NCI-H82 treated with DMSO at 0.1 percent for 48 hours (cell line): ENCODE results near the gene LRRTM4.

Experiments used
- DNase-seq: peaks from one replicate; lab custom pipeline; 2025; ENCODE audit not compliant: unreplicated experiment; lab: John Stamatoyannopoulos, UW

Gene LRRTM4

DNA sequence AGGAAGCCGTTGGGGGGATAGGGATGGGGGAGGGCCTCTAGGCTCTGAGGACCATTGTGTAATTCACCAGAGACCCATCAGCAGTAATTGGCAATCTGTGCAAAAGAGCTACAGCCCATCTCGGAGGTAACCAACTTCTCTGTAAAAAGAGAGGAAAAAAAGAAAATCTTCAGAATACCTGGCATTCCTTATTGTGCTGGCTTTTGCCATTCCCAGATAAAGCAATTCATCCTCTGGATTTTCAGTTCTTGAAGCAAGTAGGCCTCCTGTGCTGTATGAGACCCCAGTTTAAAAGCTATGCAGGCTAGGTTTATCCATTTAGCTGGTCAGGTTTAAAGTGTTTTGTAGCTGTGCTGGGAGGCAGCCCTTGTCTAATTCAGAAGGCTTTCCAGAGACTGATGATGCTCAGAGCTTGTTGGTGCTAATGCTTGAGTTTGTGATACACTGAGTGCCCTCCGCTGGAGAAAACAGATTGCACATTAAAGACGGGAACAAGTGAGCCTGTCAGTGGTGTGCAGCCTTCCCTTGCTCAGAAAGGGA lies at the start of gene LRRTM4:
Gene LRRTM4, minus strand, starts transcription at position 446 of the 540 bp plus-strand sequence.
- peak; percentile 15 for DNase-seq

DNA sequence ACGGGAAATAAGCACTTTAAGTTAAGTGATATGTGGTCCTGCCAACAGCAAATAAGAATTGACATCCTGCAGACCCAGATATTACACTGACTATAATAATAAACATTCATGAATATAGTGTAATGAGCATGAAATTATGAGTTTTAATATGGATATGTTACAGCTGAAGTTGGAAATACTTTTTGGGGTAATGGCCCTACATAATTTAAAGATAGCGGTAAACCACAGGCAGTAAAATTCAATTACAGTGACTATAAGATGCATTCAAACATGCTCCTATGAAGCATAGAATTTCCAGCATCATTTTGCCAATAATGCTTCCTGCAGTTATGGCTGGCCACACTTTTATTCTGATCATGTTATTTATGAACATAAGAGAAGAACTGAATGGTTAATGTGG lies 49.4 kb upstream of the LRRTM4 start:
- DNase-seq: no peak

DNA sequence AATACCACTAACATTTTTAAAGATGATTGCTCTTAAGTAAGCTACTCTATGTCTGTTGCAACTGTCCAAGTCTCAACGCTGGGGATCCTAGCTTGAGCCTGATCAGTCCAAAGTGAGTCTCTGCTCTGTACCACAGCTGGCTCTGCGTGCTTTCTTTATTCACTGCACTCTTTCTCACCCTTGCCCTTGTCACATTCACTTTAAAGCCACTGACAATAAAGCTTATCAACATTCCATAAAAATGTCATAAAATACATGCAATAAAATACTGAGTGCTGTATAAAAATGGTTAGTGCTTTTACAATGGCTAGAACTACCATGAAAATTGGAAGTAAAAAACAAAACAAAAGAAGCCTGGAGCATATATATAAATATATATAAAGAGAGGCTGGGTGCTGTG lies 45.5 kb upstream of the LRRTM4 start:
- DNase-seq: no peak

DNA sequence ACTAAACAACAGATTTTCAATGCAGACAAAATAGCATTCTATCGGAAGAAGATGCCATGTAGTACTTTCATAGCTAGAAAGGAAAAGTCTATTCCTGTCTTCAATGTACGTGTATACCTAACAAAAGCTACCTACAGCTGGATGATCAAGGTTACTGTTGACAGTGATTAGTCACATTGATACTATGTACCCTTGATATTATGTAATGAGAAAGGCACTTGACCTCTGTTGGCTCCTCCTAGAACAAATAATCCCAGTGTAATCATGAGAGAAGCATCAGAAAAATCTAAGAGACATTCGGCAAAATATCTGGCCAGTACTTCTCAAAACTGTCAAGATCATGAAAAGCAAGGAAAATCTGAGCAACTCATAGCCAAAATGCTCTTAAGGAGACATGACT lies 44.4 kb upstream of the LRRTM4 start:
- DNase-seq: no peak

DNA sequence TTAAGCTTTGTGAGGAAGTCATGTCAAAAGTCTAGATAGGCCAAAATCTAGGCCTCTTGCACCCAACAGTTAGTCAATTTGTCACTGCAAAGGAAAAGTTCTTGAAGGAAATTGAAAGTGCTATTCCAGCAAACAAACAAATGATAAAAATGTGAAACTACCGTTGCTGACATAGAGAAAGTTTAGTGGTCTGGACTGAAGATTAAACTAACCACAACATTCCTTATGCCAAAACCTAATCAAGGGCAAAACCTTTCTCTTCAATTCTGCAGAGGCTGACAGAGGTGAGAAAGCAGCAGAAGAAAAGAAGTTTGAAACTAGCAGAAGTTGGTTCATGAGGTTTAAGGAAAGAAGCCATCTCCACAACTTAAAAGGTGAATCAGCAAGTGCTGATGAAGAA lies 44.0 kb upstream of the LRRTM4 start:
- DNase-seq: no peak

DNA sequence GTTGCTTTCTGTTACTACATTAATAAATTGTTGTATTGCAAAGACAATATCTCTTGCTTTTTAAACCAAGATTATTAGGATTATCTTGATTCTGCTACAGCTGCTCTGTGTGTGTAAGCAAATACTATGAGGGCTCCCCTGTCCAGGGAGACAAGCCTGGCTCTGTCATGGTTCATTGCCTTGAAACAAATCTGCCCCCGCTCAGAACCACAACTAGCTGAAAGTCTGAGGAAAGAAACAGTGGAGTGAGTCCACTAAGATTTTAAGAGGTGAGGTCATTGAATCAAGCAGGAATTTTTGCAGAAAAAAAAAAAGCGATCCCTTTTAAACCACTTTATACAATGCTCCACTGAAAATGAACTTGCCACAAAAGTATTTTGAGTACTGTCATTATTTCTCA lies 30.8 kb upstream of the LRRTM4 start:
- DNase-seq: no peak

DNA sequence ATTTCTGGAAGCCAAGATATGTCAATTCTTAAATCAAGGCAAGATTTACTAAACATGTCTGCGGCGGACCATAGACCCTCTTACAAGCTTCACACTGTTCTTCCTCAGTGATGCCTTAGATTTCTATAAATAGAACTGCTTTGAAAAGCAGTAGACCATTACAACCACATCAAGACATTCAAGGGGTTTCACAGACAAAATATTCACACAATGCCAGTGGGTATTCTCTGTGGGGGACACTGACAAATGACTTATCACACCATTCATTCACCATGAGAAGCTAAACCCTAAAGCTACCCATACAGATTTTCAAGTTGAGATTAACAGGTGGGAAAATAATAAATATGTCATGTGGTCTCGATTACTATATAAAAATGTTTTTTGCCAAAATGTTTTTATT lies 15.9 kb upstream of the LRRTM4 start:
- no peak for DNase-seq

DNA sequence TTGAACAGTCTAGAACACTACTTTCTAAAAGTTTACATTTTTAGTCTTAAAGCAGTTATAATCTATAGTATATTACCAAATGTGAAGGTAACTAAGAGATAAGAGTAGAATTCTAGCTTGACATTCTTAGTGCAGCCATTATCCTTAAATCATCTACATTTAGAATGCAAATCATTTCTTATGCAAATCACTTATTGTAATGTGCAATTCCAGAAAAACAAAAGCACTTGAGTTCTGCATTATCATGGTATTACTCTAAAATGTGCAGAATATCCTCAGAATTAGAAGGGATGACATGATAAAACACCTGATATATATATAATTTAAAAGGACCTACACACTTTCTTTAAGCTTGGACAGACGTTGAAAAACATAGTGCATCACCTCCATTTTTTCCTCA lies 712 bp upstream of the LRRTM4 start:
- DNase-seq: no peak

DNA sequence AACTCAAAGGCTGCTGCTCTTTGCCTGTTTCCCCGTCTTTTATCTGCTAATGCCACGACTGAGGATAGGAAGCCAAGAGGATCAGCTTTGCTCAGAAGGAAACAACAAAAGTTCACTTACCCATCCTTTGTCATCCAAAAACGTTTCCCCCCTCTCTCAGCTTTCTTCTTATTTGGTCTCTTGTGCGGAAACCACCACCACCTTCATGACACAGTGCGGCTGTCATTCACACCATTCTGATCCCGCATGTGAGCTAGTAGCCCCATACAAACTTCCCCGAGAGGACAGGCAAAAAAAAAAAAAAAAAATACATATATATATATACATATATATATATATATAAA lies 656 bp downstream of the LRRTM4 start:
- DNase-seq: no peak

DNA sequence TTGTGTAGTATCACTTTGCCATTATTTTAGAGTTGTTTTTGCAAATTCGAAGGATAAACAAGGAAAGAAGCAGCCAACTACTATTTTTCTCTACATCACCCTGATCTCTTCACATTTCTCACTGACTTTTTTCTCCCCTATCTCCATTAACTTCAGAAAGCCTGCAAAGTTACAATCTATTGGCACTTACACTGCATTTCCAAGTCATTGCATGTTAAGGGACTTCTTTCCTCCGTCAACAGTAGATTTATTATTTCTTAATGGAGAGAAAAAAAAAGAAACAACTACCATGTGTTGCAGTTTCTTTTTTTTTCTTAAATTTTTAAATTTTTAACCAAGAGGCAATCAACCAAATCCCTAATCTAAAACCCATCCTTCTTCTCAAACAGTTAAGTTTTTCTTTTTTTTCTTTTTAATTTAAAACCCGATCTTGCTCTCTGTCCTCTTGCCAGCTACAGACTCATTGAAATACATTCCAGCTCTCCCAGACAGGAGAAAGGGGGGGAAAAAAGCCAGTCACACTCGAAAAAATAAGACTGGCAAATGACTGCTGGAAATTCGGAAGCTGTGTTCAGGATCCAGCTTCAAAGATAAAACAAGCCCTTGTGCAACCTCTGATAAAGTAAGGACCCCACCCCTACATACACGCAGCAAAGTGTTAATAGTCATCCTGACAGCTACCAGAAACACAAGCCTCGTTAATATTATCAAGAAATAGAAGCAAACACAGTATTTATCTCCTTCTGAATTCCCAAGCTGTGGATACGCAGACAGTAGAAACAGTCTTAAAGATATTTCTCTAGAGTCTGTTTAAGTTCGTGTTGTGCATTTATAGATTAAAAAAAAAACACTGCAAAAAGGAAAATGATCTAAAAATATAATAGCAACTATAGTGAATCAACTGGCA lies 1.3 kb downstream of the LRRTM4 start:
- DNase-seq: no peak

DNA sequence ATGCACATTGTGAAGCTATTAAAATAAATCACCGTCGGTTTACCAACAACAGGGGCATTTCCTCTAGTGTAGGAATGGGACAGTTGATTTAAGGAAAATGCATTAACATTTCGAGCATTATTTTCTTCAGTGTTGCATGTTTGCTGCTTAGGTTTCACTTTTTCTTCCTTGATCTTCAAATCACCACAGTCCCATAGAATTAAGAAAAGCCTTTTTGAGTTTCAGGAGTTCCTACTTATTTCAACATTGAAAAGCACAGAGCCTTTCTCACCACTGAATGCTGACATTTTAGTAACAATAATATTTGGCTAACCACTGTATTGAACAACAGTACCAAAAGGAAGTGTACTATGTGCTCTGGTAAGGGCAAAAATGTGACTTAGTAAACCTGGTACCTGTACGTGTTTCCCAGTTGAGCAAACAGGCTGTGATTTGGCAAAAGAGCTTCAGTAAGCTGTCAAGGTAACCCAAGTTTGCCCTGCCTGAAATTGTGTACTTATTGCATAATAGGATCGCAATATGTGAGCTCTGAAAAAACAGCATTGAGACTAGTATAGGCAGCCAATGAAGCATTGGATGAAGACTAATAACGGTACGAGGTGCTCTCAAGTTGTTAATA lies 2.2 kb downstream of the LRRTM4 start:
- no peak for DNase-seq

DNA sequence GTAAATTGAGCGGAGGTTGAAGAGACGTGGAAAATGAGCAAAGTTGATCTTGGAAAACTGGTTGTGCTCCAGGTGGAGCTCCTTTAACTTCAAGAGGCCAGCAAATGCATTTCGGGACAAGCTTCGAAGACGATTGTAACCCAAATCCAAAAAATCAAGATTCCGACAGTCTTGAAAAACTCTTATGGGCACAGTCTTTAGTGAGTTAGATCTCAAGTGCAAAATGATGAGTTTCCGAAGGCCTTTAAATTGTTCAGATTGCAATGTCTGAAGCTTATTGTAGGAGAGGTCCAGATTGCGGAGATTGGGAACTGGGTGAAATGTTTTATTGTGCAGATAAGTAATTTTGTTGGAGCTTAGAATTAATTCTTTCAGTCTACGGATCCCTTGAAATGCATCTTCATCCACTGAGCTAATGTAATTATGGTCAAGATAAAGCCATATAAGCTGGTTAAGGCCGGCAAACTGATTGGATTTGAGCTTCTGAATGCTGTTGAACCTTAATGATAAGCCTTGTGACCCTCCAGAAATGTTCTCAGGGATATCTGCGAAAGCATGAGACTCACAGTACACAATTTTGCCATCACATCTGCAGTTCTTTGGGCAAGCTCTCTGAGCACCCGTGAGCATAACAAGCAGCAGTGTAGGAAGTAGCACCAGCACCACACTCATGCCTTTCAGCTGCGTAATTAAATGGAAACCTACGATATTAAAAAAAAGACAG lies 2.9 kb downstream of the LRRTM4 start:
- peak; percentile 90 for DNase-seq

DNA sequence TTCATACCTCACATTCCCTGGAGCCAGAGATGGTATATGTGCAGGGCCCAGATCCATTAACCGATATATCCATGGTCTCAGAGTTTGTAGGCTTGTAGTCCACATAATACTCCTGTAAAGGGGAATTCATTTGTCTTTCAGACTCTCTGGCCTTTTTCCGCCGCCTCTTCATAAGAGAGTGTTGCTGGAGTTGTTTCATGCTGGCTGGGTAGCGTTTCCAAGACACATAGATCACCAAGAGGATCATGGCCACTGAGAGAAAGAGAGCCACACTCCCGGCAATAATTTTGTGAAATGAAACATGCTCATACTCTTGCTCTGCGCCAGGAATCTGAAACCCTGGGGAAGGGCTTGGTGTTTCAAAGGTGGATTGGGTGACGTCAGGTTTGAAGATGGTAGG lies 3.9 kb downstream of the LRRTM4 start:
- DNase-seq: no peak

DNA sequence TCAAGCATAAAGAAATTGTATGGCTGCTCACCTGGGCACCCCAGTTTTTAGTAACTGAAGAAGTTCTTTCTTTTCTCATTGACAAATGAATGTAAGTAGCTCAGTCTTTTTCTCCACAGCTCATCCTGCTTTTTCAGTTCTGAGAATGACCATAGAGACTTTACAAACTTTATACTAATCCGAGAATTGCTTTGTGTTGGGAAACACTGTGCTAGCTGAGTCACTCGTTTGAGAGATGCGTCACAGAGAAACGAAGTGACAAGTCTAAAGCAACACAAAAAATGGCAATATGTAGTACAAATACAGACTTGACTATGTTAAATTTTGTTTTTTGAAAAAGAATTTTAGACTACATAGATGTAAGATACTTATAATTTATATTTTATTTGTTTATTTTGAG lies 9.0 kb downstream of the LRRTM4 start:
- no peak for DNase-seq

DNA sequence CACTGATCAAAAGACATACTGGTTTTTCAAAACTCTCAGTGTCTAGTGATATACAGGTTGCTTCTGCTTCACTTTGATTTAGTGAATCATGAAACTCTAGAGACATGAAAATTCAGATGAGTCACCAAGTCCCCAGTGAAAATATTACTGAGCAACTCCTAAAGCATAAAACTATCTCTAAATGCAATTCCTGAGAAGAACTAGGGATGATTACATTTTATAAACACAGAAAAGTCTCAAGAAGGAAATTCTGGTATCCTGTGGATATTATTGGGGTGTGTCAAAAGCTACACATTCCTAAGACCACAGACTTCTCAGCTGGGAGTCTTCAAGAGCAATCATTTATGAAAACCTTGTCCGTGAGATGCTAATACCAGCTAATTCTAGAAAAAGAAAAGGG lies 9.7 kb downstream of the LRRTM4 start:
- DNase-seq: no peak

DNA sequence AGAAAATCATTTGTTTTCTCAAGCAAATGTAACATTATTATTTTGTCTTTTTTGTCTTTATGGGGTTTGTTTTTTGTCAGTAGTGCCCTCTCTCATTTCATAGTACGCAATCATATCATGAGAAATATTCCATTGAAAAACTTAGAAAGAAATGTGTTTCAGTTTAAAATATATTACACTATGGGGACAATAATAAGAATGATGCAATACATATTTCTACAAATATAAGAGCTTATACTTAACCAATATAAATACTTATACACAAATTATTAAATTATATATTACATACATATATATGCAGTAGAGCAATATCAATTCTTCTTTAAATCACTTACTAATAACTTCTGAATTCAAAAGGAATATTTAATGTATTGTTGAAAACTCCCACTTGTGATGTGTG lies 13.7 kb downstream of the LRRTM4 start:
- DNase-seq: no peak

DNA sequence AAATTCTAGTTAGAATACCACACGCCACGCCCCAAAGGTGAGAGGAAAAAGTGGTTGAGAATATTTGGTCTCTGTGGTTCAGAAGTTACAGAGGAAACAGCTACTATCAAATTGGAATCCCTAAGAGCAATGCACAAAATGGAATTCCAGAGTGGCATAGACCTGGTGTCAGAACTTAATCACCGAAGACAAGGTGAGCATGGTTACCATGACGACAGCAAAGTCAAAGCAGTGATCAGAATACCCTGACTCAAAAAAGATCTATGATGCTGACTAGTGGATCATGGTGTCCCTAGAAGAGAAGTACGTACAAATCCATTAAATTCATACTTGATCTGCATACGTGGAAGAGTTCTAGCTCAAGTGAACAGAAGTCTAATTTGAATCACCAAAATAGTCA lies 14.5 kb downstream of the LRRTM4 start:
- no peak for DNase-seq

DNA sequence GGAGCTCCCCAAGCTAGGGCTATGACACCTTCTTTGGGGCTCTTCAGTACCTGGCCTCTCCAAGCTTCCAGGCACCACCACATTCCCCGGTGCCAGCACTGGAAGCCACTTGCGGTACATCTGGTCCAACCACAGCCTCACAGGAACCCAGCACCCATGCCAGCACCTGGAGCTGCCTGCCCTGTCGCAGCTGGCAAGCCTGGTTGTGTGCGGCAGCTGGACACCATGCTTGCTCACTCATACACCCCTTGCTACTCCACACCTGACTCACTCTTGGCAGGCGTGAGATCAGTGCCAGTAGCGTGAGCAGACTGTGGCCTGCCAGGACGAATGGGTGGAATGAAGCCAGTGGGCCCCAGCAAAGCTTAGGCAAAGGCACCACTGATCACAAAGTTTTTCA lies 34.0 kb downstream of the LRRTM4 start:
- no peak for DNase-seq

DNA sequence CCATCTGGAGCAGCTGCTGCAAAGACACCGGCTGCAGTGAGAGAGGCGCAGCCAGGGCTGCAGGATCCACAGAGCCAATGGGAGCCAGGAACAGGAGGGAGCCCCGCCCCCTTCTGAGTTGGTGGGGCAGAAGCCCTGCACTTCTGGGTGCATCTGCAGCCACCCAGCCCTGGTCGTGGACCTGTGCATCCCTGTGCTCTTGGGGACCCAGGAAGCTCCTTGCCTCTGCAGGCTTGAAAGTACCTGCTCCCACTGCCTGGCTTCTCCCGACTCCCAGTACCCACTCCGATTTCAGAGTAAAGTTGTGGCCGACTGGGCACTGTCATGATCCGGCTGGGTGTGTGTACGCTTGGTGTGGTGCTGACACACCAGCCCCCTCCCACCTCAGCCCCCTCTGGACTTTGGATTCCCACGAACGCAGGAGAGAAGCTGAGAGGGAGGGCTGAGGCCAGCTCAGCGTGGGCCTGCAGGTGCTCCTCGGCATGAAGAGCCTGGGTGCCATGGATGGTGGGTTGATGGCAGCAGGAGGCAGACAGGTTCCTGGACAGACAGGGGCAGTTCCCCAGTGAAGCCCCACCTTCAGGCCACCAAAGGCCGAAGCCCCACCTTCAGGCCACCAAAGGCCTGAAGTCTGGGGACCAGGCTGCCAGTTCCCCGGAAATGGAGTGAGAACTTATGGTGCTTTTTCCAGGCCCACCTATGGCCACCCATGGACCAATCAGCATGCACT lies 34.9 kb downstream of the LRRTM4 start:
- no peak for DNase-seq

DNA sequence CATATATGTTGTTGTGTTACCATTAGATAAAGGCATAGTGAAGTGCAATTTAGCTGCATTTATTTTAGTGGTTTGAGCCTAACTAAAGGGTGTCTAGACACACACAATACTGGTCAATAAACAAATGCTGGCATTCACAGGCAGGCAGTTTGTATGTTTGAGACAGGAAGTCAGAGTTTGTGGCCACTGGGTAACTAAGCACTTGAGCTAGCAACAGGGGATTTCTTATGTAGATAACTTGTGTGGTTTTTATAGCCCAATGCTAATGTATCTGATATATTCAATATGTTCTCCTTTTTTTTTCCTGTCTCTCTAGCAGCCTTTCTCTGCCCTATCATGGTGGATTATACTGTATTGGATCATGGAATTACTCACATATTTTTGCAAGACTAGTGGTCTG lies 38.1 kb downstream of the LRRTM4 start:
- no peak for DNase-seq

DNA sequence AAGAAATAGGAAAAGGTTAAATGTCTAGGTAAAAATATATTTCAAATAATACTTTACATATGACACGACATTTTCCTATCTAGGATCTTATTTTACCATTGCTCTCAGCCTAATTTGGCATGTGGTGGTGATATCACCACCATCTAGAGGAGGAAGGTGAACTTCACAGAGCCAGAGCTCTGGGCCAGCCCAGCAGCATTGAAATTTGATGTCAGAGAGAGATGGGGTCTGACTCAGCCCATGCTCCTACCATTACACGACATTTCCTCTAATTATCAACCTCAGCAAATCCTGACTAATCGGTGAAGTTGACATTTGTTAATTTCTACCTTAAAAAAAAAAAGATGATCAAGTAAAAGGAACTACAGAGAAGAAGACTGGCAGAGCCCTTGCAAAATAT lies 42.3 kb downstream of the LRRTM4 start:
- no peak for DNase-seq
